ENCODE measurements around the gene TMEM94. TPM values are rescaled to one million over a fixed set of nuclear protein-coding genes. Genes with fewer than 3 reads are reported as not detected.

The TMEM94 gene
- total RNA-seq, 1 experiment from 2014 or later: 109 TPM

GRCh38 chr17:75504347-75505151 is 48.1 kb downstream of the TMEM94 start:
- Mint-ChIP-seq H3K9me3 (ENCODE audit: unreplicated experiment) (no peaks in the 10 kb centered on the region), H3K27me3 (ENCODE audit: insufficient read depth, unreplicated experiment) (no peaks in the 10 kb centered on the region), H3K4me3 (ENCODE audit: unreplicated experiment) (no peak overlapping the region), H3K4me1 (ENCODE audit: low read depth, unreplicated experiment) (peaks cover 9% of the 10 kb centered on the region), H3K27ac (ENCODE audit: unreplicated experiment) (peak overlapping the region; percentile 15), H3K36me3 (ENCODE audit: insufficient read depth, unreplicated experiment) (peaks cover 64% of the 10 kb centered on the region)
- POLR2A ChIA-PET: no interaction called here
- no peak overlapping the region for H3K4me3 ChIP-seq (ENCODE audit: low read depth, low read length)
- no peaks in the 10 kb centered on the region for H3K27me3 ChIP-seq (replicated peaks; ENCODE audit: control insufficient read depth, insufficient read depth, low read length)
- CTCF ChIA-PET: interaction anchor here (0.6 to 2.1 kb wide), 5 partner anchors 12 to 141 kb away, joined by 3 to 7 read pairs (median 5); partner anchors contain the start of gene TSEN54
- DNase-seq: peak; percentile 66 to 70
- BruUV-seq (replicated peaks): no TSS peak
- H3K4me1 ChIP-seq: peaks cover 4% of the 10 kb centered on the region; the same call in 1 of the 2 replicates
- intact Hi-C loops (cut with micrococcal nuclease; ENCODE audit: unreplicated experiment): loop anchor here (1.0 kb wide), 1 partner anchor 78 kb away; no protein-coding TSS in a partner anchor
- TF ChIP-seq, protein P1, sequence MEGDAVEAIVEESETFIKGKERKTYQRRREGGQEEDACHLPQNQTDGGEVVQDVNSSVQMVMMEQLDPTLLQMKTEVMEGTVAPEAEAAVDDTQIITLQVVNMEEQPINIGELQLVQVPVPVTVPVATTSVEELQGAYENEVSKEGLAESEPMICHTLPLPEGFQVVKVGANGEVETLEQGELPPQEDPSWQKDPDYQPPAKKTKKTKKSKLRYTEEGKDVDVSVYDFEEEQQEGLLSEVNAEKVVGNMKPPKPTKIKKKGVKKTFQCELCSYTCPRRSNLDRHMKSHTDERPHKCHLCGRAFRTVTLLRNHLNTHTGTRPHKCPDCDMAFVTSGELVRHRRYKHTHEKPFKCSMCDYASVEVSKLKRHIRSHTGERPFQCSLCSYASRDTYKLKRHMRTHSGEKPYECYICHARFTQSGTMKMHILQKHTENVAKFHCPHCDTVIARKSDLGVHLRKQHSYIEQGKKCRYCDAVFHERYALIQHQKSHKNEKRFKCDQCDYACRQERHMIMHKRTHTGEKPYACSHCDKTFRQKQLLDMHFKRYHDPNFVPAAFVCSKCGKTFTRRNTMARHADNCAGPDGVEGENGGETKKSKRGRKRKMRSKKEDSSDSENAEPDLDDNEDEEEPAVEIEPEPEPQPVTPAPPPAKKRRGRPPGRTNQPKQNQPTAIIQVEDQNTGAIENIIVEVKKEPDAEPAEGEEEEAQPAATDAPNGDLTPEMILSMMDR (IDR thresholded peaks at IDR 0.05; ENCODE audit: insufficient read depth in 1 of 2, low read depth in 1 of 2, low read length in 1 of 2, severe bottlenecking in 1 of 2, unreplicated experiment in 1 of 2): peak; percentile 73 to 89
- no peaks in the 10 kb centered on the region for H3K9me3 ChIP-seq
- H3K36me3 ChIP-seq (ENCODE audit: control insufficient read depth, insufficient read depth, low read length): peaks cover 1% of the 10 kb centered on the region; the same call in 1 of the 2 replicates

DNA sequence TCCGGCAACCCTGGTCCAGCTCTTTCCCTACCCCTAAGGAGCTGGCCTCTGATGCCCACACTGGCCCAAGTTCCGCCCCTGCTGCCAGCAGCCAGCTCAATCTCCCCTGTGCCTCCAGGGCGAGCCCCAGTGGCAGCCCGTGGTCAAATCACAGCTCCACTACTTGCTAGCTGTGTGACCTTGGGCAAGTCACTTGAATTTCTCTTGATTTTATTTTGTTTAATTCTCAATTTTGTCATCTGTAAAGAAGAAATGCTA is 48.6 kb downstream of the TMEM94 start:
- intact Hi-C loops (cut with micrococcal nuclease; ENCODE audit: unreplicated experiment): no loop called here
- no peak overlapping the region for H3K4me3 ChIP-seq (ENCODE audit: low read depth, low read length)
- H3K27ac Mint-ChIP-seq (ENCODE audit: unreplicated experiment): peak overlapping the region; percentile 15
- no peaks in the 10 kb centered on the region for H3K27me3 Mint-ChIP-seq (ENCODE audit: insufficient read depth, unreplicated experiment)
- BruUV-seq (replicated peaks): no TSS peak
- DNase-seq: no peak
- H3K36me3 ChIP-seq (ENCODE audit: control insufficient read depth, insufficient read depth, low read length): peaks cover 1% of the 10 kb centered on the region; the same call in 1 of the 2 replicates
- ChIA-PET CTCF (interaction anchor here (2.1 kb wide), 1 partner anchor 11 kb away, joined by 7 read pairs; the partner anchor contains the start of gene TSEN54), POLR2A (no interaction called here)
- no peaks in the 10 kb centered on the region for H3K27me3 ChIP-seq (replicated peaks; ENCODE audit: control insufficient read depth, insufficient read depth, low read length)
- H3K9me3 ChIP-seq: no peaks in the 10 kb centered on the region
- TF ChIP-seq, protein P1 (IDR thresholded peaks at IDR 0.05; ENCODE audit: insufficient read depth in 1 of 2, low read depth in 1 of 2, low read length in 1 of 2, severe bottlenecking in 1 of 2, unreplicated experiment in 1 of 2): no peak
- peaks cover 4% of the 10 kb centered on the region; the same call in 1 of the 2 replicates for H3K4me1 ChIP-seq
- H3K4me3 Mint-ChIP-seq (ENCODE audit: unreplicated experiment): no peak overlapping the region
- no peaks in the 10 kb centered on the region for H3K9me3 Mint-ChIP-seq (ENCODE audit: unreplicated experiment)
- peaks cover 62% of the 10 kb centered on the region for H3K36me3 Mint-ChIP-seq (ENCODE audit: insufficient read depth, unreplicated experiment)
- peaks cover 9% of the 10 kb centered on the region for H3K4me1 Mint-ChIP-seq (ENCODE audit: low read depth, unreplicated experiment)

DNA sequence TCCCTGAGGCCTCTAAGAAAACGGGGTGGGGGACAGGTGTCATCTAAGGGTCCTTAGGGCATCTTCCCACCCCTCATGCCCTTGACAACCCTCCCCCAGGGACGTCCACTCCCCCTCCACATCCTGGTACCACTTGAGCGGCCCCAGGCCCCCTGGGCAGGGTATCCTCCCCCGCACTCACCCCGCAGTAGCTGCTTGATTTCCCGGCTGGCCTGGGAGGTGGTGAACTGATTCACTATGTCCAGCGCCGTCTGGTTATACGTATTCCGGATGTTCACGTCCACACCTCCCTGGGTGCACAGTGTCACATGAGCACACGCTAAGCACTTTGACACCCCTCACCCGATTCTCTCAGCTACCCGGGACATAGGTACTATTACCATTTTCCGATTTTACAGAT is 49.2 kb downstream of the TMEM94 start:
- intact Hi-C loops (cut with micrococcal nuclease; ENCODE audit: unreplicated experiment): no loop called here
- no peaks in the 10 kb centered on the region for H3K27me3 ChIP-seq (replicated peaks; ENCODE audit: control insufficient read depth, insufficient read depth, low read length)
- DNase-seq: no peak
- no peaks in the 10 kb centered on the region for H3K27me3 Mint-ChIP-seq (ENCODE audit: insufficient read depth, unreplicated experiment)
- no peak overlapping the region for H3K4me3 Mint-ChIP-seq (ENCODE audit: unreplicated experiment)
- no peak overlapping the region for H3K4me3 ChIP-seq (ENCODE audit: low read depth, low read length)
- H3K4me1 ChIP-seq: peaks cover 4% of the 10 kb centered on the region; the same call in 1 of the 2 replicates
- TF ChIP-seq, protein P1 (IDR thresholded peaks at IDR 0.05; ENCODE audit: insufficient read depth in 1 of 2, low read depth in 1 of 2, low read length in 1 of 2, severe bottlenecking in 1 of 2, unreplicated experiment in 1 of 2): no peak
- POLR2A ChIA-PET: no interaction called here
- H3K9me3 Mint-ChIP-seq (ENCODE audit: unreplicated experiment): no peaks in the 10 kb centered on the region
- BruUV-seq (replicated peaks): no TSS peak
- no peak overlapping the region for H3K27ac Mint-ChIP-seq (ENCODE audit: unreplicated experiment)
- no peaks in the 10 kb centered on the region for H3K9me3 ChIP-seq
- H3K4me1 Mint-ChIP-seq (ENCODE audit: low read depth, unreplicated experiment): peaks cover 9% of the 10 kb centered on the region
- peaks cover 58% of the 10 kb centered on the region for H3K36me3 Mint-ChIP-seq (ENCODE audit: insufficient read depth, unreplicated experiment)
- H3K36me3 ChIP-seq (ENCODE audit: control insufficient read depth, insufficient read depth, low read length): peaks cover 1% of the 10 kb centered on the region; the same call in 1 of the 2 replicates
- CTCF ChIA-PET: interaction anchor here (2.1 kb wide), 1 partner anchor 11 kb away, joined by 7 read pairs; the partner anchor contains the start of gene TSEN54
